ENCODE measurements around the gene CLDN16. TPM values are rescaled to one million over a fixed set of nuclear protein-coding genes. Genes with fewer than 3 reads are reported as not detected.

Gene CLDN16
- polyA plus RNA-seq, 2 of the 4 experiments (the other 2 are of a cell fraction), result 0.21 to 0.66 TPM

- TF ChIP-seq HOXA7 (CRISPR knock-in tag; IDR thresholded peaks at IDR 0.05) (no peak), REST (IDR thresholded peaks at IDR 0.05) (no peak), SREBF2 (IDR thresholded peaks at IDR 0.05) (no peak), ATOH8 (CRISPR knock-in tag; IDR thresholded peaks at IDR 0.05; ENCODE audit: low read depth) (no peak)
Measured at GRCh38 chr3:190397889-190398288, 9.9 kb downstream of the CLDN16 start (continued).

GRCh38 chr3:190399677-190400076 is 11.7 kb downstream of the CLDN16 start:
- FAIRE-seq, result no peak
- no peak overlapping the region for H3K4me3 ChIP-seq
- no peak for ATAC-seq
- H3K27ac ChIP-seq, result no peak overlapping the region
- no peak for DNase-seq (ENCODE audit: low read depth in 1 of 2, low spot score in 1 of 2)
- ChIA-PET POLR2A (no interaction called here), CTCF (no interaction called here)
- H3K4me2 ChIP-seq, result no peak overlapping the region
- TF ChIP-seq BHLHE40 (IDR thresholded peaks at IDR 0.05; ENCODE audit: low read depth, low read length), result no peak
- WGBS (ENCODE audit: missing lambda C conversion rate), result 92% methylated on average over 8 of the region's 8 CpGs
- no peaks in the 10 kb centered on the region for H3K4me1 ChIP-seq
- no peaks in the 10 kb centered on the region for H3K9me3 ChIP-seq

- ATAC-seq (no peak), DNase-seq (ENCODE audit: low read depth in 1 of 2, low spot score in 1 of 2) (no peak), FAIRE-seq (no peak)
- Histone ChIP-seq H3K4me1 (no peaks in the 10 kb centered on the region), H3K4me2 (no peak overlapping the region), H3K9me3 (no peaks in the 10 kb centered on the region), H3K4me3 (no peak overlapping the region), H3K27ac (no peak overlapping the region)
- 72% methylated on average over 4 of the region's 4 CpGs for WGBS (ENCODE audit: missing lambda C conversion rate)
- TF ChIP-seq RNF2 (IDR thresholded peaks at IDR 0.05; ENCODE audit: borderline replicate concordance, low read depth), result no peak
- no peak for TF ChIP-seq CBX8 (IDR thresholded peaks at IDR 0.05)
- TF ChIP-seq MAX (IDR thresholded peaks at IDR 0.05), result no peak
- TF ChIP-seq FOSB (CRISPR knock-in tag; IDR thresholded peaks at IDR 0.05), result no peak
- no peak for TF ChIP-seq ZSCAN20 (CRISPR knock-in tag; IDR thresholded peaks at IDR 0.05)
- no peak for TF ChIP-seq JUNB (IDR thresholded peaks at IDR 0.05)
- no peak for TF ChIP-seq CBX2 (IDR thresholded peaks at IDR 0.05; ENCODE audit: borderline replicate concordance, low read depth)
- no peak for TF ChIP-seq POLR2AphosphoS2 (conservative IDR thresholded peaks at IDR 0.05; ENCODE audit: low read length)
- no peak for TF ChIP-seq TFCP2L1 (CRISPR knock-in tag; IDR thresholded peaks at IDR 0.05)
- no peak for TF ChIP-seq TP53 (CRISPR knock-in tag; IDR thresholded peaks at IDR 0.05)
- no peak for TF ChIP-seq NFE2L2 (conservative IDR thresholded peaks at IDR 0.05; ENCODE audit: low read length)
- no peak for TF ChIP-seq SREBF2 (IDR thresholded peaks at IDR 0.05)
- TF ChIP-seq MAZ (IDR thresholded peaks at IDR 0.05; ENCODE audit: borderline replicate concordance, low read depth, low read length), result no peak
- no peak for TF ChIP-seq ZFP36 (IDR thresholded peaks at IDR 0.05; ENCODE audit: borderline replicate concordance, partially characterized antibody)
- no peak for TF ChIP-seq HOXB5 (CRISPR knock-in tag; IDR thresholded peaks at IDR 0.05)
- TF ChIP-seq CTCF (IDR thresholded peaks at IDR 0.05), result no peak
- TF ChIP-seq EHMT2 (IDR thresholded peaks at IDR 0.05; ENCODE audit: low read depth), result no peak
- POLR2A ChIA-PET, result no interaction called here
- CTCF ChIA-PET, result interaction anchor here (1.1 to 1.4 kb wide), 2 partner anchors 18 to 79 kb away, joined by 3 to 5 read pairs; partner anchors contain the start of gene CLDN1
Measured at GRCh38 chr3:190401963-190402362, 14.0 kb downstream of the CLDN16 start.
